Fibroblast of lung (primary cell): Measurements from ENCODE around the gene SLC26A8. TPM values are rescaled to one million over a fixed set of nuclear protein-coding genes. Genes with fewer than 3 reads are reported as not detected.

Experiments
- DNase-seq, 2 donors: peaks; one replicate each; pipeline versions ENCODE4 v3.0.0 to v3.0.0-alpha.2; 2010; ENCODE audit warnings: low read depth in 2 of 2
- H2AFZ ChIP-seq: 2 replicates; pipeline ENCODE4 v1.5.1; 2012; ENCODE audit warnings: low read length, control low read depth, inconsistent platforms
- H3K27ac ChIP-seq: 2 replicates; pipeline ENCODE4 v1.5.1; 2011; ENCODE audit warnings: low read length, control low read depth; ENCODE audit not compliant: insufficient read depth
- H3K27me3 ChIP-seq: 2 replicates; pipeline ENCODE4 v1.5.1; 2011; ENCODE audit warnings: mild to moderate bottlenecking, low read length; ENCODE audit not compliant: control insufficient read depth, insufficient read depth
- H3K36me3 ChIP-seq: 2 replicates; pipeline ENCODE4 v1.5.1; 2011; ENCODE audit warnings: low read length; ENCODE audit not compliant: control insufficient read depth, insufficient read depth
- H3K4me1 ChIP-seq: 2 replicates; pipeline ENCODE4 v1.5.1; 2011; ENCODE audit warnings: low read length; ENCODE audit not compliant: control insufficient read depth, insufficient read depth; ENCODE audit errors: extremely low read depth
- H3K4me2 ChIP-seq: 2 replicates; pipeline ENCODE4 v1.5.1; 2011; ENCODE audit warnings: low read length, control low read depth; ENCODE audit not compliant: insufficient read depth; ENCODE audit errors: extremely low read depth
- H3K4me3 ChIP-seq, 4 experiments: fragments of 200-600 bp in 1 of 4; sonication (generic) in 1 of 4; replicated peaks in 1 of 4; 2 replicates each; pipeline ENCODE4 v1.5.1; 2011 to 2016; ENCODE audit warnings: low read length in 4 of 4, low read depth in 3 of 4, mild to moderate bottlenecking in 3 of 4, control low read depth in 2 of 4, inconsistent platforms in 1 of 4, mixed read lengths in 1 of 4; ENCODE audit not compliant: insufficient read depth in 1 of 4; ENCODE audit errors: control extremely low read depth in 1 of 4
- H3K79me2 ChIP-seq: 2 replicates; pipeline ENCODE4 v1.5.1; 2012; ENCODE audit warnings: mild to moderate bottlenecking, low read length, inconsistent platforms; ENCODE audit not compliant: control insufficient read depth, insufficient read depth
- H3K9ac ChIP-seq: 2 replicates; pipeline ENCODE4 v1.5.1; 2011; ENCODE audit warnings: mild to moderate bottlenecking, low read length, control low read depth; ENCODE audit not compliant: insufficient read depth
- H3K9me3 ChIP-seq: 2 replicates; pipeline ENCODE4 v1.5.1; 2012; ENCODE audit warnings: low read depth, low read length; ENCODE audit not compliant: control insufficient read depth, insufficient read depth
- H4K20me1 ChIP-seq: 2 replicates; pipeline ENCODE4 v1.5.1; 2011; ENCODE audit warnings: low read length; ENCODE audit not compliant: control insufficient read depth, insufficient read depth; ENCODE audit errors: extremely low read depth
- CTCF ChIP-seq, 2 donors: IDR thresholded peaks in 1 of 2; conservative IDR thresholded peaks in 1 of 2; 1 replicate in 1 of 2; 2 replicates in 1 of 2; pipeline ENCODE4 v1.5.1; 2011 to 2012; ENCODE audit warnings: low read length in 2 of 2, control low read depth in 1 of 2, inconsistent platforms in 1 of 2, low read depth in 1 of 2, mild to moderate bottlenecking in 1 of 2
- EZH2 ChIP-seq: IDR thresholded peaks from 2 replicates; pipeline ENCODE4 v1.5.1; 2012; ENCODE audit warnings: low read length, control low read depth, mild to moderate bottlenecking; ENCODE audit errors: missing control alignments
- polyA plus RNA-seq, 2 donors: library from polyadenylated mRNA; depleted of rRNA in 1 of 2; stranded (reverse) in 1 of 2; unstranded in 1 of 2; fragments of >200 nt; gene quantifications; 2 replicates each; pipeline ENCODE4 v1.2.1, GENCODE V29; 2011 to 2012; ENCODE audit warnings: missing spikeins in 1 of 2
- total RNA-seq: library from RNA; depleted of rRNA; stranded (reverse); fragments of >200 nt; gene quantifications from 2 replicates; pipeline ENCODE4 v1.2.1, GENCODE V29; 2014

SLC26A8 gene
- total and polyA plus RNA-seq, 2 donors (not counting 1 experiment from before 2014, with no cell fraction given): not detected

GRCh38 chr6:36062247-36062646 lies 37.8 kb upstream of the SLC26A8 start:
- DNase-seq: no peak
- Histone ChIP-seq H3K4me3 (no peak overlapping the region), H3K27me3 (no peaks in the 10 kb centered on the region), H3K9me3 (no peaks in the 10 kb centered on the region), H3K79me2 (peaks cover 40% of the 10 kb centered on the region), H3K27ac (no peak overlapping the region), H4K20me1 (no peaks in the 10 kb centered on the region), H3K4me2 (no peak overlapping the region), H2AFZ (no peak overlapping the region), H3K4me1 (no peaks in the 10 kb centered on the region), H3K36me3 (no peaks in the 10 kb centered on the region), H3K9ac (no peak overlapping the region)
- no peak for TF ChIP-seq CTCF (conservative IDR thresholded peaks at IDR 0.05 in 1 of 2, IDR thresholded peaks at IDR 0.05 in 1 of 2; ENCODE audit: low read depth in 1 of 2, low read length in 2 of 2)
- no peak for TF ChIP-seq EZH2

- no peaks in the 10 kb centered on the region for H4K20me1 ChIP-seq
- no peaks in the 10 kb centered on the region for H3K4me1 ChIP-seq
- H3K9me3 ChIP-seq: no peaks in the 10 kb centered on the region
- no peak overlapping the region for H3K4me2 ChIP-seq
- H3K36me3 ChIP-seq: no peaks in the 10 kb centered on the region
- TF ChIP-seq CTCF (conservative IDR thresholded peaks at IDR 0.05 in 1 of 2, IDR thresholded peaks at IDR 0.05 in 1 of 2; ENCODE audit: low read depth in 1 of 2, low read length in 2 of 2): no peak
- no peak for TF ChIP-seq EZH2
- DNase-seq: no peak
- no peak overlapping the region for H3K27ac ChIP-seq
- no peak overlapping the region for H3K4me3 ChIP-seq
- no peak overlapping the region for H2AFZ ChIP-seq
- no peak overlapping the region for H3K9ac ChIP-seq
- no peaks in the 10 kb centered on the region for H3K27me3 ChIP-seq
- H3K79me2 ChIP-seq: peaks cover 38% of the 10 kb centered on the region
Observed at GRCh38 chr6:36061236-36061635, 36.8 kb upstream of the SLC26A8 start.

GRCh38 chr6:36056178-36056577 lies 31.7 kb upstream of the SLC26A8 start:
- H3K27me3 ChIP-seq: no peaks in the 10 kb centered on the region
- H3K4me2 ChIP-seq: no peak overlapping the region
- no peak overlapping the region for H3K9ac ChIP-seq
- H3K4me3 ChIP-seq: no peak overlapping the region
- peaks cover 4% of the 10 kb centered on the region for H3K4me1 ChIP-seq
- DNase-seq: no peak
- H3K27ac ChIP-seq: no peak overlapping the region
- H4K20me1 ChIP-seq: no peaks in the 10 kb centered on the region
- no peaks in the 10 kb centered on the region for H3K9me3 ChIP-seq
- no peak overlapping the region for H2AFZ ChIP-seq
- no peaks in the 10 kb centered on the region for H3K36me3 ChIP-seq
- peaks cover 26% of the 10 kb centered on the region for H3K79me2 ChIP-seq
- TF ChIP-seq CTCF (conservative IDR thresholded peaks at IDR 0.05 in 1 of 2, IDR thresholded peaks at IDR 0.05 in 1 of 2; ENCODE audit: low read depth in 1 of 2, low read length in 2 of 2) (no peak), EZH2 (no peak)
